Measurements from ENCODE around the gene SLF2.

SLF2 gene

GRCh38 chr10:100981178-100981772 lies 68.5 kb downstream of the SLF2 start:
- Histone ChIP-seq H3K9me3 (ENCODE audit: control insufficient read depth in 2 of 2, low read length in 2 of 2) (no peaks in the 10 kb centered on the region), H3K27ac (ENCODE audit: low read length) (no peak overlapping the region), H3K27me3 (ENCODE audit: control insufficient read depth in 1 of 2, insufficient read depth in 2 of 2, low read length in 2 of 2) (no peaks in the 10 kb centered on the region), H3K4me1 (ENCODE audit: control insufficient read depth, insufficient read depth, low read length) (peaks cover 4% of the 10 kb centered on the region), H3K9ac (ENCODE audit: low read length in 2 of 2) (no peak overlapping the region), H3K4me3 (ENCODE audit: low read length in 2 of 2) (no peak overlapping the region), H3K36me3 (ENCODE audit: control insufficient read depth in 2 of 2, insufficient read depth in 2 of 2, low read length in 2 of 2) (peaks cover 22 to 48% of the 10 kb centered on the region in 2 donors)

- Histone ChIP-seq H3K9ac (ENCODE audit: low read length in 2 of 2) (no peak overlapping the region), H3K4me3 (ENCODE audit: low read length in 2 of 2) (no peak overlapping the region), H3K27me3 (ENCODE audit: control insufficient read depth in 1 of 2, insufficient read depth in 2 of 2, low read length in 2 of 2) (no peaks in the 10 kb centered on the region), H3K27ac (ENCODE audit: low read length) (no peak overlapping the region), H3K4me1 (ENCODE audit: control insufficient read depth, insufficient read depth, low read length) (peaks cover 20% of the 10 kb centered on the region), H3K36me3 (ENCODE audit: control insufficient read depth in 2 of 2, insufficient read depth in 2 of 2, low read length in 2 of 2) (peaks cover 22 to 40% of the 10 kb centered on the region in 2 donors), H3K9me3 (ENCODE audit: control insufficient read depth in 2 of 2, low read length in 2 of 2) (no peaks in the 10 kb centered on the region)
These were observed 70.4 kb downstream of the SLF2 start for GRCh38 chr10:100982916-100983830.

GRCh38 chr10:100983868-100984671 lies 71.3 kb downstream of the SLF2 start:
- Histone ChIP-seq H3K27me3 (ENCODE audit: control insufficient read depth in 1 of 2, insufficient read depth in 2 of 2, low read length in 2 of 2) (no peaks in the 10 kb centered on the region), H3K27ac (ENCODE audit: low read length) (no peak overlapping the region), H3K4me1 (ENCODE audit: control insufficient read depth, insufficient read depth, low read length) (peaks cover 21% of the 10 kb centered on the region), H3K36me3 (ENCODE audit: control insufficient read depth in 2 of 2, insufficient read depth in 2 of 2, low read length in 2 of 2) (peaks cover 18 to 33% of the 10 kb centered on the region in 2 donors), H3K9me3 (ENCODE audit: control insufficient read depth in 2 of 2, low read length in 2 of 2) (no peaks in the 10 kb centered on the region), H3K4me3 (ENCODE audit: low read length in 2 of 2) (no peak overlapping the region), H3K9ac (ENCODE audit: low read length in 2 of 2) (no peak overlapping the region)

GRCh38 chr10:100984672-100985177 lies 72.0 kb downstream of the SLF2 start:
- H3K27me3 ChIP-seq (ENCODE audit: control insufficient read depth in 1 of 2, insufficient read depth in 2 of 2, low read length in 2 of 2): no peaks in the 10 kb centered on the region
- H3K9ac ChIP-seq (ENCODE audit: low read length in 2 of 2): no peak overlapping the region
- no peak overlapping the region for H3K27ac ChIP-seq (ENCODE audit: low read length)
- peaks cover 18 to 36% of the 10 kb centered on the region in 2 donors for H3K36me3 ChIP-seq (ENCODE audit: control insufficient read depth in 2 of 2, insufficient read depth in 2 of 2, low read length in 2 of 2)
- peaks cover 21% of the 10 kb centered on the region for H3K4me1 ChIP-seq (ENCODE audit: control insufficient read depth, insufficient read depth, low read length)
- H3K4me3 ChIP-seq (ENCODE audit: low read length in 2 of 2): no peak overlapping the region
- no peaks in the 10 kb centered on the region for H3K9me3 ChIP-seq (ENCODE audit: control insufficient read depth in 2 of 2, low read length in 2 of 2)

GRCh38 chr10:100985336-100985735 lies 72.6 kb downstream of the SLF2 start:
- peaks cover 16 to 31% of the 10 kb centered on the region in 2 donors for H3K36me3 ChIP-seq (ENCODE audit: control insufficient read depth in 2 of 2, insufficient read depth in 2 of 2, low read length in 2 of 2)
- H3K9ac ChIP-seq (ENCODE audit: low read length in 2 of 2): no peak overlapping the region
- H3K27me3 ChIP-seq (ENCODE audit: control insufficient read depth in 1 of 2, insufficient read depth in 2 of 2, low read length in 2 of 2): no peaks in the 10 kb centered on the region
- peaks cover 21% of the 10 kb centered on the region for H3K4me1 ChIP-seq (ENCODE audit: control insufficient read depth, insufficient read depth, low read length)
- H3K27ac ChIP-seq (ENCODE audit: low read length): no peak overlapping the region
- H3K9me3 ChIP-seq (ENCODE audit: control insufficient read depth in 2 of 2, low read length in 2 of 2): no peaks in the 10 kb centered on the region
- H3K4me3 ChIP-seq (ENCODE audit: low read length in 2 of 2): no peak overlapping the region

- Histone ChIP-seq H3K27ac (ENCODE audit: low read length) (peak overlapping the region; percentile 58), H3K27me3 (ENCODE audit: control insufficient read depth in 1 of 2, insufficient read depth in 2 of 2, low read length in 2 of 2) (no peaks in the 10 kb centered on the region), H3K9ac (ENCODE audit: low read length in 2 of 2) (peak overlapping the region; percentile 83 to 86), H3K4me1 (ENCODE audit: control insufficient read depth, insufficient read depth, low read length) (peaks cover 21% of the 10 kb centered on the region), H3K4me3 (ENCODE audit: low read length in 2 of 2) (peak overlapping the region; percentile 90 to 96), H3K36me3 (ENCODE audit: control insufficient read depth in 2 of 2, insufficient read depth in 2 of 2, low read length in 2 of 2) (peaks cover 15 to 33% of the 10 kb centered on the region in 2 donors), H3K9me3 (ENCODE audit: control insufficient read depth in 2 of 2, low read length in 2 of 2) (no peaks in the 10 kb centered on the region)
These were observed 73.8 kb downstream of the SLF2 start for GRCh38 chr10:100986623-100986951.

GRCh38 chr10:100986952-100987684 lies 74.4 kb downstream of the SLF2 start, which contains the start of the genes MRPL43 and TWNK:
Gene MRPL43 (minus strand): TSS chr10:100987497. CDS start chr10:100987443, 54 bp downstream.
Gene TWNK (plus strand): TSS chr10:100987543. CDS start chr10:100988211, 668 bp downstream.
- peaks cover 15 to 31% of the 10 kb centered on the region in 2 donors for H3K36me3 ChIP-seq (ENCODE audit: control insufficient read depth in 2 of 2, insufficient read depth in 2 of 2, low read length in 2 of 2)
- H3K4me3 ChIP-seq (ENCODE audit: low read length in 2 of 2): peak within 1 kb of the TSS; percentile 90 to 96

GRCh38 chr10:100987685-100988049 lies 74.9 kb downstream of the SLF2 start:
- peaks cover 14 to 28% of the 10 kb centered on the region in 2 donors for H3K36me3 ChIP-seq (ENCODE audit: control insufficient read depth in 2 of 2, insufficient read depth in 2 of 2, low read length in 2 of 2)
- H3K9me3 ChIP-seq (ENCODE audit: control insufficient read depth in 2 of 2, low read length in 2 of 2): no peaks in the 10 kb centered on the region
- H3K4me1 ChIP-seq (ENCODE audit: control insufficient read depth, insufficient read depth, low read length): peaks cover 21% of the 10 kb centered on the region
- H3K4me3 ChIP-seq (ENCODE audit: low read length in 2 of 2): peak overlapping the region; percentile 90 to 96
- no peaks in the 10 kb centered on the region for H3K27me3 ChIP-seq (ENCODE audit: control insufficient read depth in 1 of 2, insufficient read depth in 2 of 2, low read length in 2 of 2)
- peak overlapping the region; percentile 58 for H3K27ac ChIP-seq (ENCODE audit: low read length)
- peak overlapping the region; percentile 83 to 86 for H3K9ac ChIP-seq (ENCODE audit: low read length in 2 of 2)

More at GRCh38 chr10:100986952-100987684, 74.4 kb downstream of the SLF2 start, which contains the start of the genes MRPL43 and TWNK:
- no peaks in the 10 kb centered on the region for H3K27me3 ChIP-seq (ENCODE audit: control insufficient read depth in 1 of 2, insufficient read depth in 2 of 2, low read length in 2 of 2)
- peaks cover 21% of the 10 kb centered on the region for H3K4me1 ChIP-seq (ENCODE audit: control insufficient read depth, insufficient read depth, low read length)
- H3K9ac ChIP-seq (ENCODE audit: low read length in 2 of 2): peak within 1 kb of the TSS; percentile 83 to 86
- no peaks in the 10 kb centered on the region for H3K9me3 ChIP-seq (ENCODE audit: control insufficient read depth in 2 of 2, low read length in 2 of 2)
- H3K27ac ChIP-seq (ENCODE audit: low read length): peak within 1 kb of the TSS; percentile 58

GRCh38 chr10:100988166-100988565 lies 75.4 kb downstream of the SLF2 start:
- Histone ChIP-seq H3K27ac (ENCODE audit: low read length) (no peak overlapping the region), H3K4me1 (ENCODE audit: control insufficient read depth, insufficient read depth, low read length) (peaks cover 21% of the 10 kb centered on the region), H3K4me3 (ENCODE audit: low read length in 2 of 2) (peak overlapping the region; percentile 90 to 96), H3K9ac (ENCODE audit: low read length in 2 of 2) (peak overlapping the region; percentile 36 to 83), H3K9me3 (ENCODE audit: control insufficient read depth in 2 of 2, low read length in 2 of 2) (no peaks in the 10 kb centered on the region), H3K36me3 (ENCODE audit: control insufficient read depth in 2 of 2, insufficient read depth in 2 of 2, low read length in 2 of 2) (peaks cover 14 to 26% of the 10 kb centered on the region in 2 donors), H3K27me3 (ENCODE audit: control insufficient read depth in 1 of 2, insufficient read depth in 2 of 2, low read length in 2 of 2) (no peaks in the 10 kb centered on the region)

Measured in stomach smooth muscle (tissue), 2 donors.